GM19023 (cell line): ENCODE data around the gene NADSYN1.

Source experiments
- ATAC-seq: cut with Tn5 transposase; IDR thresholded peaks from one replicate; pipeline ENCODE4 v1.9.1; 2021; ENCODE audit warnings: mild to moderate bottlenecking, moderate library complexity; ENCODE audit not compliant: unreplicated experiment

Gene NADSYN1

DNA sequence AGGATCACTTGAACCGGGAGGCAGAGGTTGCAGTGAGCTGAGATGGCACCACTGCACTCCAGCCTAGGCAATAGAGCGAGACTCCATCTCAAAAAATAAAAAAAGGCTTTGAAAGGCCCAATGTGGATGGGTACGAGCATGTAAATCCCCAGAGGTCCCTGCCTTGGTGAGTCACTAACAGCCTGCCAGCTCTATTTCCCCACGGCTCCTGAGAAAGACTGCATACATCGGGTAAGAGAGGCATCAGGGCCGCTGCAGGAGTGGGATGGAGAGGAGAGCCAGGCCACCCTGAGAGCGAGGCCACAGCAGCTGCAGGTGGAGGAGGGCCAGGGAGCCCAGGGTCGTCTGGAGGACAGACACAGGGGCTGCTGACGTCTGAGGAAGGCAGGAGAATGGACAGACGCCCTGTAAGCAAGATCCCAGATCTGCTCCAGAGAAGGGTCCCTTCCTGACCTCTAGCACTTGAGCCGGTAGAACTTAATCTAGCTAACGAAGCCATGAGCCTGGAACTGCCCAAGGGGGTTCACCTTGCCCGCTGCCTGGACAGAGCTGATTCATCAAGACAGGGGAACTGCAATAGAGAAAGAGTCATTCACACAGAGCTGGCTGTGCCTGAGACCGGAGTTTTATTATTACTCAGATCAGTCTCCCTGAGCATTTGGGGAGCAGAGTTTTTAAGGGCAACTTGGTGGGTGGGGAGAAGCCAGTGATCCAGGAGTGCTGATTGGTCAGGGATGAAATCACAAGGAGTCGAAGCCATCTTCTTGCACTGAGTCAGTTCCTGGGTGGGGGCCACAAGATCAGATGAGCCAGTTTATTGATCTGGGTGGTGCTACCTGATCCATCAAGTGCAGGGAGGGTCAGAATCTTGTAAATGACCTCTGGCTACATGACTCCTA lies 90.1 kb downstream of the NADSYN1 start:
- no peak for ATAC-seq

DNA sequence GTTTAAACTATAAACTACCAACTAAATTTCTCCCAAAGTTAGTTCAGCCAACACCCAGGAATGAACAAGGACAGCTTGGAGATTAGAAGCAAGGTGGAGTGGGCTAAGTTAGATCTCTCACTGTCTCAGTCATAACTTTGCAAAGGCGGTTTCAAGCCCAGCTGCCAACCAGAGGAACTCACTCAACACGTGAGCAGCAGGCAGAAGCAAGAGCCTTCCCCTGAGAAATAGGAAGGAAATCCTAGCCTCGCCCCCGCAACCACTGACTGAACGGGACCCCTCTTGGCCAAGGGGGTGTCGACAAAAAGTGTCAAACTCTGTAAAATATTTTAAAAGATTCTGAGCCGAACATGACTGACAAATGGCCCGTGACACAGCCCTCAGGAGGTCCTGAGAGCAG lies 90.9 kb downstream of the NADSYN1 start:
- ATAC-seq = no peak

DNA sequence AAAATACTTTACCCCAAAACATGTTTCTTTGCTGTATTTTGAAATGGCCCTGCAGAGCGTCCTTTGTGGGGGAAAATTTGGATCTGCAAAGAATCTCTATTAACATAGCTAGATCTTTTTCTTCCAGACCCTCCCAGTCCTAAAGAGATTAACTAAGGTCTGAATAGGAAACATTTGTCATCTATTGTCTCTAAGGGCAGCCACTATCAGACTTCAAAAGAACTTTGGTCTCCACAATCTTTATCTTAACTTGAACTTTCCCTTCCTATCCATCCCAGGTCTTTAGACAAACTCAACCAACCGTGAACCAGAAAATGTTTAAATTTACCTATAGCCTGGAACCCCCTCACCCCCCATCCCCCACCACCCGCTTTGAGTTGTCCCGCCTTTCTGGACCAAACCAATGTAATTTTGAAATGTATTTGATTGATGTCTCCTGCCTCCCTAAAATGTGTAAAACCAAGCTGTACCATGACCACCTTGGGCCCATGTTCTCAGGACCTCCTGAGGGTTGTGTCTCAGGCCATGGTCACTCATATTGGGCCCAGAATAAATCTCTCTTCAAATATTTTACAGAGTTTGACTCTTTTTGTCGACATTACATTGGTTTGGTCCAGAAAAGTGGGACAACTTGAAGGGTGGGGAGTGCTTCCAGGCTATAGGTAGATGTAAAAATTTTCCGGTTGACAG lies 91.7 kb downstream of the NADSYN1 start:
- ATAC-seq = no peak

DNA sequence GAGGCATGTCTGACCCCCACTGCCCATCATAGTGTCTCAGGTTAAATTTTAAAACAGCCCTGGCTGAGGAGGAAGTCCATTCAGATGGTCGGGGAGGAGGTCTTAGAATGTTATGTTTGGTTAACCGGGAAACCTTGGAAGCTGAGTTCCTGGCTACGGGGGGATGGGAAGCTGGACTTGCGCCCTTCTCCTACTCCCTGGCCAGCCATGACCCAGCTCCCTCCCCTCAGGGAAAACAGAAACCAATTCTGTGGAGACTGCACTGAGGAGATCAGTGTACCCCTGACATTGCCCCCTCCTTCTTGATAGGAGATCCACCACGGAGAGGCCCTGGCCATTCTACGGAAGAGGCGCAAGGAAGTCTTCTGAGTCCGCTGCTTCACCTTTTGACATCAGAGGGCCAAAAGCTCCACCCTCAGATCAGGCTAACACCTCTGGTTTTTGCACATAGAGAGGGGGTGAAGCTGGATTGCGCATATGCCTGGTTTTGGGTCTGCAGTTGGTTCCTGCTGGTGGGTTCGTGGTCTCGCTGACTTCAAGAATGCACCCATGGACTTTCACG lies 92.5 kb downstream of the NADSYN1 start:
- no peak for ATAC-seq

DNA sequence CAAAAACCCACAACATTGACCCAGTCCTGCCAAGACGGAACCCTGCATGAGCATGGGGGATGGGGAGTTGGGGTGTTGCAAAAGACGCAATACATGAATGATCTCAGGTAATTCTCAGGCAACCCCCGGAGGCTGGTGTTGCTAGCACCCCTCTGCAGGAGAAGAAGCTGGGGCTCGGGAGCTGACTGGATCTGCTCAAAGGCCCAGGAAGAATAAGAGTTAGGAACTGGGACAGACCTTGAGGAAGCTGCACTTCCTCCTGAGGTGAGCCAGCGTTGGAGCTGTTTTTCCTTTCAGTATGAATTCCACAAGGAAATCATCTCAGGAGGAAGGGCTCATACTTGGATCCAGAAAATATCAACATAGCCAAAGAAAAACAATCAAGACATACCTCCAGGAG lies 95.1 kb downstream of the NADSYN1 start, which contains the start of gene KRTAP5-9:
KRTAP5-9 (plus strand) TSS at position 301 of the 400 bp plus-strand sequence. CDS start 238 bp downstream, outside the sequence.
- ATAC-seq = no peak

DNA sequence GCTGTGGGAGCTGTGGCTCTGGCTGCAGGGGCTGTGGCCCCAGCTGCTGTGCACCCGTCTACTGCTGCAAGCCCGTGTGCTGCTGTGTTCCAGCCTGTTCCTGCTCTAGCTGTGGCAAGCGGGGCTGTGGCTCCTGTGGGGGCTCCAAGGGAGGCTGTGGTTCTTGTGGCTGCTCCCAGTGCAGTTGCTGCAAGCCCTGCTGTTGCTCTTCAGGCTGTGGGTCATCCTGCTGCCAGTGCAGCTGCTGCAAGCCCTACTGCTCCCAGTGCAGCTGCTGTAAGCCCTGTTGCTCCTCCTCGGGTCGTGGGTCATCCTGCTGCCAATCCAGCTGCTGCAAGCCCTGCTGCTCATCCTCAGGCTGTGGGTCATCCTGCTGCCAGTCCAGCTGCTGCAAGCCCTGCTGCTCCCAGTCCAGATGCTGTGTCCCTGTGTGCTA lies 95.7 kb downstream of the NADSYN1 start:
- ATAC-seq = no peak
